Measurements from ENCODE around the gene CELF4.

CELF4 gene

GRCh38 chr18:37574113-37574512 is 8.5 kb upstream of the CELF4 start:
- DNase-seq (ENCODE audit: low read depth in 3 of 3, low spot score in 1 of 3), result no peak

DNA sequence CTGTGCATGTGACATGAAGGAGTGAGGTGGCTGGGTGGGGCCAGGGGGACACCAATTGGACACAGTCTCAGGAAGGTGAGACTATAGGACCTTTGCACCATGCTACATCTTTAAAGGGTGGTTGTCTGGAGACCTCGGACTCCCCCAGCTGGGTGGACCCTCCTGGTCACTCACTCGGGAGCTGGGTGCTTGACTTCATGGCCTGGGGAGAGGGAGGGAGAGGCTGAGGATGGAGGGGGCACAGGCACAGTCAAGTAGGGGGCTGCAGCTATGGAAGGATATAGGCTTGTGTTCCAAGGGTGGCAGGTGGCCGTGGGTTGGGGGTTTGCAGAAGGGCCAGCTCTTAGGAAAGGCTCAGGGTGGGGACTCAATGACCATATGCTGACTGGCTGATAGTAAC is 7.1 kb upstream of the CELF4 start:
- DNase-seq (ENCODE audit: low read depth in 3 of 3, low spot score in 1 of 3), result no peak

GRCh38 chr18:37571266-37571665 is 5.7 kb upstream of the CELF4 start:
- no peak for DNase-seq (ENCODE audit: low read depth in 3 of 3, low spot score in 1 of 3)

DNA sequence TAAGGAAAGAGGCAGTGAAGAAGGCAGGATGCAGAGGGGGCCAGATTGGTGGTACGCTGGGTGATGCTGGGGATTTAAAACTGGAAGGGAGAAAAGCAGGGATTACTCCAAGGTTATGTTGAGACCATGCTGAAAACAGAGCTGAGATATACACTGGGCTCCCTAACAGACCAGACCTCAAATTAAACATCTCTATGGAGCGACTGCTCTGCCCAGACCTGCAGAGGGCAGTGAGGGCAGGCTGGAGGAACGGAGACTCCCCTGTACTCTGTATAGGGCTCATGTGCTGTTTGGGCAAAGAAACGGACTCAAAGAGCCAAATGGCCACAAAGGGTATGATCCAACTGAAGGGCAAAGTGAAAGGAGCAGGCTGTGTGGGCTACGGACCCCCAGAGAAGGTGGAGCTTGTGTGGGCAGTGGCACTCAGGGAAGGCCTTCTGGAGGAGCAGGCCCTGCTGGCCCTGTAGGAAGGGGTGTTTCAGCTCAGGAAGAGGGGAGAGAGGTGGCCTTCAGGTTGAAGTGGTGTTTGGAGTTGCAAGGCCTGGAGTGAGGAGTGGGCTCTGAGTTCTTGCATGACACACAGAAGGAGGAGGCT is 4.8 kb upstream of the CELF4 start:
- no peak for DNase-seq (ENCODE audit: low read depth in 3 of 3, low spot score in 1 of 3)

GRCh38 chr18:37568671-37569070 is 3.1 kb upstream of the CELF4 start:
- no peak for DNase-seq (ENCODE audit: low read depth in 3 of 3, low spot score in 1 of 3)

- no peak for DNase-seq (ENCODE audit: low read depth in 3 of 3, low spot score in 1 of 3)
Measured at GRCh38 chr18:37567994-37568359, 2.4 kb upstream of the CELF4 start.

DNA sequence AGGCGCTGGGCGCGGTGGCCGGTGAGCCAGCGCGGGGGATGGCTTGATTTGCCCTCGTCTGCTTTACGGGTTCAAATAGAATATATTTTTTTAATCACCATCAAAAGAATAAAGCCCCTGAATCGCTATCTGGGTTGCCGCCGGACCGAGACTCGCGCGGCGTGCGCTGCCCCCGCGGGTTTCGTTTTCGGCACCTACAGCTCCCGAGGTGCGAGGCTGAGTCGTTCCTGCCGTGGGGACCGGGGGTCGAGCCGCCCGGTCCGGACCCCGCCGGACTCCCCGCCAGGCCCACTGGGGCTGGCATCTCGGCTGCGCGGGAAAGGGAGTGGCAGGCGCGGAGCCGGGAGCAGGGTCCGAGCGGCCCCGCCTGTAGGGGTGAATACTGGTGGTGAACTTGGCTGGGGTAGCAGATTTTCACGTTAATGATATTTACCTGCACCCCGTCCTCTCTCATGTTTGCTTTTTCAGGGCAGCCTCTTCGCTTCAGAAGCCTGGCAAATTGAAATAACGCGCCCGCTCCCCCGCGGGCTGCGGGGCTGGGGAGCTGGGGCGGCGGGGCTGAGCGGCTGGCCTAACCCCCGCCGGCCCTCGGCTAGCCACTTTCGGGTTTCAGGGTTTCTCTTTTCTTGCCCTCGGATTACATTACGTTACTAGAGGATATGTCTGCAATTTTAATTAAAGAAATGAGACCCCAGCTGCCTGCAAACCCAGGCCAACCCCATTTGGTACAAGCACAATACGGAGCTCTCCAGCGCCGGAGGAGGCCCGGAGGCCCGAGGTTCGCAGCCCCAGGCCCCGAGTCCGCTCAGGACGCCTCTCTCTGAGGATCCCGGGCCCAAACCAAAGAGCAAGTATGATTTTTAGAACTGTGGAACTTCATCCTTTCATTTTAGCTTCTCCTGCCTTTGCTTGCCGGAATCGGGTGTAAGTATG is 1.7 kb upstream of the CELF4 start:
- DNase-seq (ENCODE audit: low read depth in 3 of 3, low spot score in 1 of 3), result no peak

DNA sequence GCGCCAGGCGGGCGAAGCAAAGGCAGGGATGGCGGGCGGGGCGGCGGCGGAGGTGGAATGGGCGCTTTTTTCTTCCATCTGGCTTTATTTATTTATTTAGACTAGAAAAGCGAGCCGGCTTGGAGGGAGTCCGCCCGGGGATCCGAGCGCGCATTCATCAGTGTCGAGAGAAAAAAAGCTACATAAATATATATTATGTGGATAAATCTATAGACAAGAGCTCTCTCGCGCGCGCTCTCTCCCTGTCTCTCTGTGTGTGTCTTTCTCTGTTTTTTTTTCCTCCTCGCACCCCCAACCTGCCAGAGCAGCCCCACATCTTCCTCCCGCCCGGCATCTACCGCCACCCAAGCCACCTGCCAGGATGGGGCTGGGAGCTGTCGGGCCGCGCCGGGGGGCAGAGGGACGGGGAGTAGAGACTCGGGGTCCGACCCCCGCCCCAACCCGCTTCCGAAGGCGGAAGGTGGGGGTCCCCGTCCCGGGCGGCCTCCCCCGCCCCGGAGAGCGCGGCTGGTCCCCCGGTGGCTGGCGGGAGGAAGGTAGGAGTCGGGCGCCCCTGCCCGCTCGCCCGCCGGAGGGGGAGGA is 972 bp upstream of the CELF4 start:
- DNase-seq (ENCODE audit: low read depth in 3 of 3, low spot score in 1 of 3), result no peak

- no peak for DNase-seq (ENCODE audit: low read depth in 3 of 3, low spot score in 1 of 3)
Measured at GRCh38 chr18:37565977-37566478, 430 bp upstream of the CELF4 start.

DNA sequence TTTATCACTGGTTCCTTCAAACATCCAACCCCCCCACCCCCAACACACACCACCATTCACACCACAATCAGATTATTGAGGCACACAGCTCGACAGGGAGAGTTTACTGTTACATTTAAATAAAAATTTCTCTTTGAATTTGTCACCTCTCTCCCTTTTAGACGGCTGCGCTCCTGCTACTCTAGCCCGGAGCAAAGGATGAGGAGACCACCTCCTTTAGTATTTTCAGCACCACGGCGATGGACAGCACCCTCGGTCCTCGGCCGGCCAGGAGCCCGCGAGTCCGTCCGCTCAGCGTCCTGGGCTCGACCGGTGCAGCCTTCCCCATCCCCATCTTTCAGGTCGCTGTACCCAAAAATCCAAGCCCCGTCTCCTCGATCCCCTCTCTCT is 892 bp downstream of the CELF4 start:
- no peak for DNase-seq (ENCODE audit: low read depth in 3 of 3, low spot score in 1 of 3)

GRCh38 chr18:37563931-37564392 is 1.6 kb downstream of the CELF4 start:
- DNase-seq (ENCODE audit: low read depth in 3 of 3, low spot score in 1 of 3), result no peak

- DNase-seq (ENCODE audit: low read depth in 3 of 3, low spot score in 1 of 3), result no peak
Measured at GRCh38 chr18:37561986-37562385, 3.6 kb downstream of the CELF4 start.

DNA sequence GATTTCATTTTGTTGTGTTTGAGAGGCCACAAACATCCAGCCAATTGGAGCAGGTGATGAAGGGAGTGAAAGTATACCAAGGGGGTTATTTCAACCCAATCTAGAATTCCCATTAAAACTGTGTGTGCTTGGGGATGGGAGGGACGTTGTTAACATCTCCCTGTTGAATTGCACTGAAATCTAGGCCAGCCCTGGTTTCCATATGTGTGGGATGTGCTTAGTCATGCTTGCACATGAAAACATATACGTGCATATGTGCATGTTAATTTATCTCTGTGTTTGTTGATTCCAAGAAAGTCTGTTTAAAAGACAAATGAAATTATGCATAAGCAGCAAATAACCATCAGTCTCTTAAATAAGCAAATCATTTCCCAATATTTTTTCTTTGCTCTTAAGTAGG is 5.6 kb downstream of the CELF4 start:
- no peak for DNase-seq (ENCODE audit: low read depth in 3 of 3, low spot score in 1 of 3)

DNA sequence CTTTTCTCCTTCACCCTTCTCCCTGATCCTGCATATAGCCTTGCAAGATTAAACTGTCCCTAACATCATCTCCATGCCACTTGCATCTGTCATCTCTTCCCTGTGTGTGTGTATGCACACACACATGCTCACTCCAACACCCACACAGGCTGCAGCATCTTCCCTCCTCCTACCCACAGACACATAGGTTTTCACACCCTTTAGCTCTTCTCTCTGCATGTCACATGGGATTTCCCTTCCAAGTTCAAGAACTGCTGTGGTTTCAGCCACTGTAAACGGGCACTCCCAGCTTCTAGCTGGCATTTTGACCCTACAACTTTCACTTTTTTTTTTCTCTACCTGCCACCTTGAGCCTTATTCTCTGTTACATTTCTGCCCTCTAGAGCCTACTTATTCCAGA is 6.4 kb downstream of the CELF4 start:
- no peak for DNase-seq (ENCODE audit: low read depth in 3 of 3, low spot score in 1 of 3)

DNA sequence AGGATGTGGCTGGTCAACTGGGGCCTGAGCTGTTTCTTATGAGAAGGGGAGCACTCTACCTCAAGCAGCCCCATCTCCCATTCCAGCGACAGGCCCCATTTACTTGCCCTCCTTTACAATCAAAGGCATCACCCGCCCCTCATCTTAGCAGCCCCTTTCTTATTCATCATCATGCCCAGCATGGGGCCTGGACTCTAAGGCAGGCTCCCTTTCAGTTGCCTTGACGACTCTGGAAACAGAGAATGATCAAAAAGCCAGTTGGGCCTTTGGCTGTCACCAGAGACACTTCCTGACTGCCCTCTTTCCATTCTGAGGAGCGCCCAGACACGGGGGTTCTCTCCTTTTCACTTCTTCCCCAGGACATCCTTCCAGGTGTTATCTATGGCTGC is 11.2 kb downstream of the CELF4 start:
- no peak for DNase-seq (ENCODE audit: low read depth in 3 of 3, low spot score in 1 of 3)

DNA sequence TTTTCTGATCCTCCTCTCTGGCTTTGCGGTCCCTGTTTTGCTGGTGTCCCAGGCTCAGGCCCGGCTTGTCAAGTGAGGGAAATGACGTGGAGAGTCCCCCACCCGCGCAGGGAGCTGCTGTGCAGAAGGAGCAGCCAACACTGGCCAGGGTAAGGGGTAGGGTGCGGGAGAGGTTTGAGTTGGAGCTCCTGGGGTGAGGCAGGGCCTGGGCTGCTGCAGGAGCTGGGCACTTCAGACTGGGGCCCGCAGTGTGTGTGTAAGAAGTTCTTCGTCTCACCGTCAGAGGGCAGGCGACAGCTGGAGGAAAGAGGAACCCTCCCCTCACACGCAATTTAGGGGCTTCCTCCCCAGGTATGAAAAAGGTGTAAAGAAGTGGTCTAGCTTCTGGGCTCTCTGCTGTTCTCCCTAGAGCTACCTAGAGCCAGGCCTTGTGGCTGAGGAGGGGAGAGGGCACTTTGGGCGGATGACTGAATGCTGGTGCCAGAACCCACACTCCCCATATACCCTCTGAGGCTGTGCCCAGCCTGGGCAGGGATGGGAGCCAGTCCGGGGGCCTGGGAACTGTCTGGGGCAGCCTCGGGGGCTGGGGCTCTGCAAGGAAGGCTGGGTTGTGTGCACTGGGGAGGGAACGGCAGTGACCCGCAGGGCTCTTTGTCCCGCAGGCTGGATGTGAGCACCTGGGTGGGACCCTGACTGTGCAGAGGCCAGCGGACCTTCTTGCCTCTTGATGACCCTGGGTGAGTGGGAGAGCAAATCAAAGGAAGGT is 11.8 kb downstream of the CELF4 start:
- no peak for DNase-seq (ENCODE audit: low read depth in 3 of 3, low spot score in 1 of 3)

GRCh38 chr18:37552286-37552685 is 13.3 kb downstream of the CELF4 start:
- DNase-seq (ENCODE audit: low read depth in 3 of 3, low spot score in 1 of 3), result no peak

DNA sequence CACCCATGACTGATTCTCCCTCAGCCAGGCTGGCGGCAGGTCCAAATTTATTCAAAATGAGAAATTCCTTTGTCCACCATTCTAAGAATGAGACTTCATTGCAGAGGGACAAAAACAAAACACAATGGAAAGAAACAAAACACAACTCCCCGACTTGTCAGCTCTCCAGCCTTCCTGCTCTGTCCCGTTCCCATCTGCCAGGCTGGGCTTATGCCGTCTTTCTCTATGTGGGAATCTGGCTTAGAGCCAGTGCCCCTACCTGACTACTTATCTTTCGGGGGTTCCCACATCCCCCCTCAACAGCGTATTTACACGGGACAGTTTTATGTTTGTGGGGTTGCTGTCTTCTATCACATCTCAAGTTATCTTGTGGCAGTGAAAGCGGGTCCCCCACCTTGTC is 13.8 kb downstream of the CELF4 start:
- no peak for DNase-seq (ENCODE audit: low read depth in 3 of 3, low spot score in 1 of 3)

DNA sequence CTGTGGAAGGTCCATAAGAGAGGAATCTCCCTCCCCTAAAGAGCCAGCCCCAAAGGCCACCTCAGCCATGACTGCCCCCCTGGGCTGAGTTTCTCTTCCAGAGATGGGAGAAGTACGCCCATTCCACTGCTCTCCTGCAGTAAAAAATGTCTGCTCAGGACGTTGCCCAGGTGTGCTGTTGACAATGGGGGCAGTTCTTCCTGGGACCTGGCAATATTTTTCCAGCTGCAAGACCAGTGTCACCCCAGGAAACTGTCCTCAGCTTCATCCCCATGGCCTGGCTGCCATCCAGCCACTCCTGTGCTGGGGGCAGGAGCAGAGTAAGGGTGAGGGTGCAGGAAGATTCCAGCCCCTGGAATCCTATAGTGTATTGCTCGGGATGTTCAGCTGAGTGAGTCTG is 14.3 kb downstream of the CELF4 start:
- DNase-seq (ENCODE audit: low read depth in 3 of 3, low spot score in 1 of 3), result no peak

GRCh38 chr18:37550118-37550875 is 15.3 kb downstream of the CELF4 start:
- DNase-seq (ENCODE audit: low read depth in 3 of 3, low spot score in 1 of 3), result no peak

Measured in stimulated activated CD4-positive, alpha-beta T cell treated with anti-CD3 and anti-CD28 coated beads, TNF-alpha, amount 100 ng/mL, for 1 hour (primary cell).